GM19324 (cell line): ENCODE data around the gene EVI5L.
"Not testable (repeated sequence)": the region's sequence is repeated elsewhere in the genome, so short reads cannot be mapped to it uniquely, and the experiment has no call there.

Experiments
- ATAC-seq: cut with Tn5 transposase; IDR thresholded peaks from one replicate; pipeline ENCODE4 v1.9.1; 2021; ENCODE audit warnings: mild to moderate bottlenecking, moderate library complexity; ENCODE audit not compliant: unreplicated experiment, low FRiP score

The EVI5L gene

GRCh38 chr19:7859087-7859486 is 29.1 kb downstream of the EVI5L start:
- ATAC-seq = not testable (repeated sequence)

GRCh38 chr19:7859831-7860713 is 30.1 kb downstream of the EVI5L start:
- no peak for ATAC-seq

- ATAC-seq = no peak
These were observed 30.9 kb downstream of the EVI5L start for GRCh38 chr19:7860714-7861618.

GRCh38 chr19:7861619-7862412 is 31.8 kb downstream of the EVI5L start:
- ATAC-seq = no peak

GRCh38 chr19:7862413-7862951 is 32.5 kb downstream of the EVI5L start:
- ATAC-seq = no peak

- ATAC-seq = no peak
These were observed 33.3 kb downstream of the EVI5L start for GRCh38 chr19:7863157-7863970.

- ATAC-seq = no peak
These were observed 34.1 kb downstream of the EVI5L start for GRCh38 chr19:7863971-7864689.

GRCh38 chr19:7864690-7865074 is 34.7 kb downstream of the EVI5L start:
- no peak for ATAC-seq

- ATAC-seq = no peak
These were observed 35.4 kb downstream of the EVI5L start for GRCh38 chr19:7865262-7865911.

GRCh38 chr19:7866399-7867091 is 36.5 kb downstream of the EVI5L start:
- no peak for ATAC-seq

- no peak for ATAC-seq
These were observed 37.2 kb downstream of the EVI5L start for GRCh38 chr19:7867092-7867844.

GRCh38 chr19:7868326-7868670 is 38.3 kb downstream of the EVI5L start:
- no peak for ATAC-seq

- peak; percentile 71 for ATAC-seq
These were observed 38.8 kb downstream of the EVI5L start for GRCh38 chr19:7868671-7869452.

GRCh38 chr19:7869453-7869909 is 39.5 kb downstream of the EVI5L start:
- peak; percentile 73 for ATAC-seq

- no peak for ATAC-seq
These were observed 40.0 kb downstream of the EVI5L start for GRCh38 chr19:7869910-7870511.
